ENCODE measurements around the gene CHRM4. TPM values are rescaled to one million over a fixed set of nuclear protein-coding genes. Genes with fewer than 3 reads are reported as not detected.
"Not testable (repeated sequence)": the region's sequence is repeated elsewhere in the genome, so short reads cannot be mapped to it uniquely, and the experiment has no call there.

The CHRM4 gene
- total RNA-seq, 1 experiment from 2014 or later: 0.05 TPM

GRCh38 chr11:46381819-46382645 is 9.5 kb downstream of the CHRM4 start:
- no peak for DNase-seq (ENCODE audit: low spot score)

DNA sequence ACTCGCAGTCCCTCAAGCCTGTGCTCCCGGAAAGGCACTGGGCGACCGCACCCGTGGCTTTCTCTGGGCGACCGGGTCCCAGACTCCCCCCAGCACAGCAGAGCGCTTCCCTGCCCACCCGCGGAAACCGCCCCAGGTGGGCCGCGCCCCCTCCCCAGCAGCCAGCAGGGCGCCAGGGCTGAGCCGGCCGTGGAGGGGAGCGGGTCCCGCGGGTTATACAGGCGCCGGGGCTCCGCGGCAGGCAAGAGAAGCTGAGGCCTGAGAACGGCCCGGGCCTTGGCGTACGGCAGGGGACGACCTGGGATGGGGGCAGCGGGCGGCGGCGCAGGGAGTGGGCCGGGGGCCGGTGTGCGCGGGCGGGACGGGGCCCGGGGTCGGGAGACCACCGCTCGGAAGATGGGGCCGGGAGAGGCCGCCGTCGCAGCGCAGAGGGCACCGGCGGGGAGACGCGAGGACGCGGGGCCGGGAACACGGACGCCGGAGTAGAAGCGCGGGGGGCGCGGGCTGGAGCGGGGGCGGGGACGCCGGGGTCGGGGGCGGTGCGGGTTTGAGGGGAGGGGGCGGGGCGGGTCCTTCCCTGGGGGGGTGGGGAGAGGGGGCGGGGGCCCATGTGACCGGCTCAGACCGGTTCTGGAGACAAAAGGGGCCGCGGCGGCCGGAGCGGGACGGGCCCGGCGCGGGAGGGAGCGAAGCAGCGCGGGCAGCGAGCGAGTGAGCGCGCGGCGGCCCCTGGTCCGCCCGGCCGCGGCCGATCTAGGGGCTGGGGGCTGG is 10.3 kb downstream of the CHRM4 start, which contains the start of gene MDK:
MDK (plus strand) TSS at position 622 of the 771 bp plus-strand sequence. CDS start 389 bp downstream, outside the sequence.
- DNase-seq (ENCODE audit: low spot score): no peak

DNA sequence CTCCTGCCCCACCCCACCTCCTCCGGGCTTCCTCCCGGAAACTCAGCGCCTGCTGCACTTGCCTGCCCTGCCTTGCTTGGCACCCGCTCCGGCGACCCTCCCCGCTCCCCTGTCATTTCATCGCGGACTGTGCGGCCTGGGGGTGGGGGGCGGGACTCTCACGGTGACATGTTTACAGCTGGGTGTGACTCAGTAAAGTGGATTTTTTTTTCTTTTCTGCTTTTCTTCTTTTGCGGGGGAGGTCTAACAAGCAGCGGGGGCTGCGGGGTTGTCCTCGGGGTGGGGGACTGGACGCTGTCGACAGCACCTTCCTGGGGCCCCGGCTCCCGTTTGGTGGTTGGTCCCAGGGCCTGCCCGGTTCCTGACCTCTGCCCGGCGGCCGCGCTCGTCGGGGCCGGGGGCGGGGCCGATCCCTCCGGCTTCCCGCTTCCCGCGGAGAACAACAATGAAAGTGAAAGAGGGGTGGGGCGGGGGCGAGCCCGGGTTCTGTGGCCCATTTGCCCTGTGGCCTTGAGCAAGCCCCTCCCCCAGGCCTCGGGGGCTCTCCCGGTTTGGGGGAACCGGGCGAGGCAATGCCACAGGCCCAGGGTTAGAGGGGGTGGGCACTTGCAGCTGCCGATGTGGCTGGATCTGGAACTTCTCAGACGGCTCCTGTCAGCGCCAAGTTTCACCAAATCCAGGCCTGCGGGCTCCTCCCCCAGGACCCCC is 11.1 kb downstream of the CHRM4 start:
- DNase-seq (ENCODE audit: low spot score): peak; percentile 58

- DNase-seq (ENCODE audit: low spot score): peak; percentile 80
Measured at GRCh38 chr11:46379482-46380293, 11.9 kb downstream of the CHRM4 start.

GRCh38 chr11:46378811-46379481 is 12.6 kb downstream of the CHRM4 start:
- DNase-seq (ENCODE audit: low spot score): no peak

DNA sequence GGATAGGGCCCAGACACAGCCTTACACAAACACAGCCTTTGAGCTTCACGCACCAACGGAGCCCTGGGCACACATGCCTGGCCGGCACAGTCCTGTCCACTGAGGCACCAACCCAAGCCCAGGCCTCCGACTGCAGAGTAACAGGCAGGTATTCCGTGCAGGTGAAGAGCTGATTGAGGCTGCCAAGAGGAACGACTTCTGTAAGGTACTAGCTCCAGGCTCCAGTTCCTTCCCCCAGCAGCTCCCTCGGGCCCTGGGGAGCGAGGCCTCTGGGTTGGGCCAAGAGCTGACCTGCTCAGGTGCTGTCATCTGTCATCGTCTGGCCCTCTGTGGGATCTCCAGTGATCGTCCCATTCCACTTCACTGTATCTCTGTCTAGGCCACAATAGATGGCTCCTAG is 13.3 kb downstream of the CHRM4 start:
- no peak for DNase-seq (ENCODE audit: low spot score)

- no peak for DNase-seq (ENCODE audit: low spot score)
Measured at GRCh38 chr11:46377831-46378230, 13.7 kb downstream of the CHRM4 start.

DNA sequence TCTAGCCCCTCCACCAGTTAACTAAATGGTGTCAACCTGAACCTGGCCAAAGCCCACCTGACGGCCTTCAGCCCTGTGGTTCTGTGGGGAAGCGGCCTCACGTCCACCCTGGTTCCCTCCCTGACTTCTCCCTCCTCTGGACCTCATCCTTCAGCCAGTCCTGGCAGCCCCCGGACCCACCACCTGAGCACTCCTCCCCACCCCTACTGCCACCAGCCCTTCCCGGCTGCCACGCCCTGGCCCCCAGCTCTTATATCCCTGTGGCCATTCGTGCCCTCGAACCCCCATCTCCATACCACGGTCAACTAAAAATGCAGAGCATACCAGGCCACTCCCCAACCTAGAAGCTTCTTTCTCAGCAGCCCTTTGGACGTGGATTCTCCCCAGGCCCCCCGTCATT is 14.3 kb downstream of the CHRM4 start:
- no peak for DNase-seq (ENCODE audit: low spot score)

GRCh38 chr11:46376258-46377050 is 15.1 kb downstream of the CHRM4 start:
- no peak for DNase-seq (ENCODE audit: low spot score)

DNA sequence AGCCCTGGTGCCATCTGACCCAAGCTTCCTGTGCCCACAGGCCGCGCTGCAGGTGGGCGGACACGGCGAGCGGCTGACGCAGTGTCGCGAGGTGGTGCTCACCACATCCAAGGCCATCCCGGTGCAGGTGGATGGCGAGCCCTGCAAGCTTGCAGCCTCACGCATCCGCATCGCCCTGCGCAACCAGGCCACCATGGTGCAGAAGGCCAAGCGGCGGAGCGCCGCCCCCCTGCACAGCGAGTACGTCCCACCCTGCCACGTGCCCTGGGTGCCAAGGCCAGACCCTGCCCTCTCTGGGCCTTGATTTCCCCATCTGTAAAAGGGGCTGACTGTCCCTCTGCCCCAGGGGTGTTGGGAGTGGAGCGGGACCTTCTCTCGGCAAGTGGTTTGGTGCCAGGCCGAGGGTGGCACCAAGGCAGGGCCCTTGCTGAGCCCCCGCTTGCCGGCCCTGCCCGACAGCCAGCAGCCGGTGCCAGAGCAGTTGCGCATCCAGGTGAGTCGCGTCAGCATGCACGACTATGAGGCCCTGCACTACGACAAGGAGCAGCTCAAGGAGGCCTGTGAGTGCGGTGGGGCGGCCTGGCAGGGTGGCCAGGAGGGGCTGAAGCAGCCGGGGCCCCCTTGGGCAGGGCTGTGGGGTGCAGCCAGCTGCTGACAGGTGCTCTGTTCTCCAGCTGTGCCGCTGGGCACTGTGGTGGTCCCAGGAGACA is 16.0 kb downstream of the CHRM4 start:
- no peak for DNase-seq (ENCODE audit: low spot score)

- DNase-seq (ENCODE audit: low spot score): no peak
Measured at GRCh38 chr11:46374815-46375214, 16.8 kb downstream of the CHRM4 start.

GRCh38 chr11:46373787-46374740 is 17.5 kb downstream of the CHRM4 start:
- DNase-seq (ENCODE audit: low spot score): no peak

GRCh38 chr11:46372501-46372900 is 19.1 kb downstream of the CHRM4 start:
- not testable (repeated sequence) for DNase-seq (ENCODE audit: low spot score)

DNA sequence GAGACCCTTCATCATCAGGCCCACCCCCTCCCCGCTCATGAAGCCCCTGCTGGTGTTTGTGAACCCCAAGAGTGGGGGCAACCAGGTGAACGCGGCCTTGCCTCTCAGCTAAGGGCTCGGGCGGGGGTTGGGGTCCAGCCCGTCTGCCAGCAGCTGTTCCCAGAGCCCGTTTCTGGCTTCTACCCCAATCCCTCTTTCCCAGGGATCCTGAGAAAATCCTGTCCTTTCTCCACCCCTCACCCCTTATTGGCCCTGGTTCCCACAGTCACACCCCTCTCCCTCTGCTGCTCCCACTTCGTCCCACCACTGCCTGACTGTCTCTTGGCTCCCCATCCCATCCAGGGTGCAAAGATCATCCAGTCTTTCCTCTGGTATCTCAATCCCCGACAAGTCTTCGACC is 19.5 kb downstream of the CHRM4 start:
- no peak for DNase-seq (ENCODE audit: low spot score)

DNA sequence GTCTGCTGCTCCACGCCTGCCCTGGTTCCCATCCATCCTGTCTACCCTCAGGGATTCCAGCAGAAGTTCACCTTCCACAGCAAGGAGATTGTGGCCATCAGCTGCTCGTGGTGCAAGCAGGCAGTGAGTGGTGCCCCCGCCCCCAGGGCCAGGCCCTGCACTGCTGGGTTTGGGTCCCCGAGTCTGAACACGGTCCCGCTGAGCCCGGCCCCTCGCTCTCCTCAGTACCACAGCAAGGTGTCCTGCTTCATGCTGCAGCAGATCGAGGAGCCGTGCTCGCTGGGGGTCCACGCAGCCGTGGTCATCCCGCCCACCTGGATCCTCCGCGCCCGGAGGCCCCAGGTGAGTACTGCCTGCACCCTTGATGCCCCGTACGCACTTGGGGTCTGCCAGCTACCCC is 20.3 kb downstream of the CHRM4 start:
- not testable (repeated sequence) for DNase-seq (ENCODE audit: low spot score)

GRCh38 chr11:46370253-46370652 is 21.3 kb downstream of the CHRM4 start:
- DNase-seq (ENCODE audit: low spot score): no peak

GRCh38 chr11:46369458-46370152 is 22.0 kb downstream of the CHRM4 start:
- DNase-seq (ENCODE audit: low spot score): peak; percentile 90
